Measurements from ENCODE around the gene ZNF385B.

- no peak for TF ChIP-seq EZH2 (IDR thresholded peaks at IDR 0.05; ENCODE audit: borderline replicate concordance, low read depth, low read length, severe bottlenecking)
- no peak for TF ChIP-seq CTCF (IDR thresholded peaks at IDR 0.05; ENCODE audit: borderline replicate concordance, extremely low read depth, low read length, poor library complexity, severe bottlenecking)
Observed at GRCh38 chr2:179671043-179671981, 190.1 kb downstream of the ZNF385B start.

Measured in DND-41 (cell line).